ENCODE measurements around the gene ITM2C.

Gene ITM2C

DNA sequence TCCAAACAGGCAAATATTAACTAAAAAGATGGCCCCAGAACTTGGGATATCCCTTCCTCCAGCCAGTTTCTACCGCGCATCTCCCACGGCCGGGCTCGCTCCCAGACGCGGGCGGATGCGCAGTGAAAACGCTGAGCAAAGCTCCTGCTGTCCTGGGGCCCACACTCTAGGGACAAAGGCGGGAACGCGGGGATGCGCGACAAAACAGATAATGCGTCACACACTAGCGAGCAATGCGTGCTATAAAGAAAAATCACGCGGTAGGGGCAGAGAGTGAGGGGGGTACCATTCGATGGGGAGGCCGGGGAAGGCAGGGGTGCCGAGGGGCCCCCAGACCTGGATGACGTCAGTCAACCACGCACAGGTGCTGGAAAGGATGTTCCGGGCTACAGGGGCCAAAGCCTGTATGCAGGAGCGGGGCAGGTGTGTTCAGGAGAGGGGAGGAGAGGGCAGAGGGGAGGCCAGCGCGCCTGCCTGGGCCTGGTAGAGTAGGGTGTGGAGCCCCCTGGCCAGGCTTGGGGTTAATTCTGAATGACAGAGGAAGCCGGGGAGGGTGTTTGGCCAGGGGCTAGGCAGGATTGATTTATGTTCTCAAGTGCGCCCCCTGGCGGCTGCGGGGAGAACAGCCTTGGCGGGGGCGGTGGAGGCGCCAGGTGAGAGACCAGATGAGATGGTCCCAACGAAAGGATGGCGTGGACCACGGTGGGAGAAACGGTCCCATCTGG is 14.9 kb upstream of the ITM2C start:
- H3K79me2 ChIP-seq (ENCODE audit: control insufficient read depth, low read length) = no peaks in the 10 kb centered on the region
- H3K4me2 ChIP-seq (ENCODE audit: low read length) = no peak overlapping the region
- no peaks in the 10 kb centered on the region for H3K9me2 ChIP-seq (replicated peaks; ENCODE audit: control insufficient read depth, low read length)
- H3K27ac ChIP-seq (ENCODE audit: low read depth, low read length) = no peak overlapping the region
- peaks cover 4% of the 10 kb centered on the region for H3K4me1 ChIP-seq (ENCODE audit: control insufficient read depth, low read length)
- H3K27me3 ChIP-seq (ENCODE audit: control insufficient read depth, low read length) = peaks cover 36% of the 10 kb centered on the region
- TF ChIP-seq, protein P1, sequence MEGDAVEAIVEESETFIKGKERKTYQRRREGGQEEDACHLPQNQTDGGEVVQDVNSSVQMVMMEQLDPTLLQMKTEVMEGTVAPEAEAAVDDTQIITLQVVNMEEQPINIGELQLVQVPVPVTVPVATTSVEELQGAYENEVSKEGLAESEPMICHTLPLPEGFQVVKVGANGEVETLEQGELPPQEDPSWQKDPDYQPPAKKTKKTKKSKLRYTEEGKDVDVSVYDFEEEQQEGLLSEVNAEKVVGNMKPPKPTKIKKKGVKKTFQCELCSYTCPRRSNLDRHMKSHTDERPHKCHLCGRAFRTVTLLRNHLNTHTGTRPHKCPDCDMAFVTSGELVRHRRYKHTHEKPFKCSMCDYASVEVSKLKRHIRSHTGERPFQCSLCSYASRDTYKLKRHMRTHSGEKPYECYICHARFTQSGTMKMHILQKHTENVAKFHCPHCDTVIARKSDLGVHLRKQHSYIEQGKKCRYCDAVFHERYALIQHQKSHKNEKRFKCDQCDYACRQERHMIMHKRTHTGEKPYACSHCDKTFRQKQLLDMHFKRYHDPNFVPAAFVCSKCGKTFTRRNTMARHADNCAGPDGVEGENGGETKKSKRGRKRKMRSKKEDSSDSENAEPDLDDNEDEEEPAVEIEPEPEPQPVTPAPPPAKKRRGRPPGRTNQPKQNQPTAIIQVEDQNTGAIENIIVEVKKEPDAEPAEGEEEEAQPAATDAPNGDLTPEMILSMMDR (IDR thresholded peaks at IDR 0.05; ENCODE audit: low read depth, low read length, poor library complexity, severe bottlenecking) = peak; percentile 99
- no peak for TF ChIP-seq EZH2phosphoT487 (IDR thresholded peaks at IDR 0.05; ENCODE audit: borderline replicate concordance, low read length)
- no peak overlapping the region for H3K4me3 ChIP-seq (ENCODE audit: low read length)
- no peaks in the 10 kb centered on the region for H3K9me3 ChIP-seq (ENCODE audit: control insufficient read depth, insufficient read depth, low read length)
- H3K36me3 ChIP-seq (ENCODE audit: control insufficient read depth, low read length) = no peaks in the 10 kb centered on the region
- no peaks in the 10 kb centered on the region for H4K20me1 ChIP-seq (ENCODE audit: control insufficient read depth, insufficient read depth, low read depth, low read length)
- no peaks in the 10 kb centered on the region for H3F3A ChIP-seq (ENCODE audit: control insufficient read depth, insufficient read depth)

DNA sequence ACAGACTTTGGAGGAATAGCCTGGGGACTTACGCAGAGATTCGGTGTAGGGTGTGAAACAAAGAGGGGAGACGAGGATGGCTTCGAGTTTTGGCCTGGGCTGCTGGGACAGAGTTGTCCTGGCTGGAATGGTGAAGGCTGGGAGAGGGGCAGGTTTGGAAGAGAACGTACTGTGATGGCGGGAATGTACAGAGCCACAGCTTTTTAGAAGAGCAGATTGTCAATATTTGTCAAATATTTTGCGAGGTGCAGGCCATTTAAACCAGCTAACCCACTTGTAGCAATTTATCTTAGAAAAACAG is 14.4 kb upstream of the ITM2C start:
- Histone ChIP-seq H3F3A (ENCODE audit: control insufficient read depth, insufficient read depth) (no peaks in the 10 kb centered on the region), H3K4me2 (ENCODE audit: low read length) (no peak overlapping the region), H3K27me3 (ENCODE audit: control insufficient read depth, low read length) (peaks cover 33% of the 10 kb centered on the region), H3K4me1 (ENCODE audit: control insufficient read depth, low read length) (peaks cover 4% of the 10 kb centered on the region), H3K9me3 (ENCODE audit: control insufficient read depth, insufficient read depth, low read length) (no peaks in the 10 kb centered on the region), H3K9me2 (replicated peaks; ENCODE audit: control insufficient read depth, low read length) (no peaks in the 10 kb centered on the region), H3K27ac (ENCODE audit: low read depth, low read length) (no peak overlapping the region), H3K36me3 (ENCODE audit: control insufficient read depth, low read length) (no peaks in the 10 kb centered on the region), H4K20me1 (ENCODE audit: control insufficient read depth, insufficient read depth, low read depth, low read length) (no peaks in the 10 kb centered on the region), H3K79me2 (ENCODE audit: control insufficient read depth, low read length) (no peaks in the 10 kb centered on the region), H3K4me3 (ENCODE audit: low read length) (no peak overlapping the region)
- TF ChIP-seq, protein P1 (IDR thresholded peaks at IDR 0.05; ENCODE audit: low read depth, low read length, poor library complexity, severe bottlenecking) = peak; percentile 44
- TF ChIP-seq EZH2phosphoT487 (IDR thresholded peaks at IDR 0.05; ENCODE audit: borderline replicate concordance, low read length) = no peak

DNA sequence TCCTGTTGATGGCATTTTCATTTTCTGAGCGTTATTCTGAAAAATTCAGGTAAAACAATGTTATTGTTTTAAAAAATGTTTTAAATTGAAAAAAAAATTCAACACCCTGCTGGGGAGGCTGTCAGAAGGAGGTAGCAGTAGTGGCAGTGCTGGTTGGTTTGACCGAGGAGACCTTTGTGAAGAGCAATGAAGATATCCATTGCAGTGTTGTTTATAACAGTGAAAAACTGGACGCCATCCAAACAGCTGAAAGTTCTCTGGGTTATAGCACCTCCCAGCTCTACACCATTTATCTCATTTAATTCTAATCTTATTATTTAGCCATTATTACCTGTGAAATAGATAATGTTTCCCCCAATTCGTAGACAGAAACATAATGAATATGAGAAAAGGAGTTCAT is 12.6 kb upstream of the ITM2C start:
- Histone ChIP-seq H3K27ac (ENCODE audit: low read depth, low read length) (no peak overlapping the region), H3K79me2 (ENCODE audit: control insufficient read depth, low read length) (no peaks in the 10 kb centered on the region), H3K4me2 (ENCODE audit: low read length) (no peak overlapping the region), H3K36me3 (ENCODE audit: control insufficient read depth, low read length) (no peaks in the 10 kb centered on the region), H4K20me1 (ENCODE audit: control insufficient read depth, insufficient read depth, low read depth, low read length) (no peaks in the 10 kb centered on the region), H3K27me3 (ENCODE audit: control insufficient read depth, low read length) (peaks cover 32% of the 10 kb centered on the region), H3K4me1 (ENCODE audit: control insufficient read depth, low read length) (peaks cover 4% of the 10 kb centered on the region), H3K4me3 (ENCODE audit: low read length) (no peak overlapping the region), H3K9me2 (replicated peaks; ENCODE audit: control insufficient read depth, low read length) (no peaks in the 10 kb centered on the region), H3K9me3 (ENCODE audit: control insufficient read depth, insufficient read depth, low read length) (no peaks in the 10 kb centered on the region), H3F3A (ENCODE audit: control insufficient read depth, insufficient read depth) (no peaks in the 10 kb centered on the region)
- TF ChIP-seq EZH2phosphoT487 (IDR thresholded peaks at IDR 0.05; ENCODE audit: borderline replicate concordance, low read length) = no peak
- TF ChIP-seq, protein P1 (IDR thresholded peaks at IDR 0.05; ENCODE audit: low read depth, low read length, poor library complexity, severe bottlenecking) = no peak
